Measurements from ENCODE around the gene ELN.

ELN gene

DNA sequence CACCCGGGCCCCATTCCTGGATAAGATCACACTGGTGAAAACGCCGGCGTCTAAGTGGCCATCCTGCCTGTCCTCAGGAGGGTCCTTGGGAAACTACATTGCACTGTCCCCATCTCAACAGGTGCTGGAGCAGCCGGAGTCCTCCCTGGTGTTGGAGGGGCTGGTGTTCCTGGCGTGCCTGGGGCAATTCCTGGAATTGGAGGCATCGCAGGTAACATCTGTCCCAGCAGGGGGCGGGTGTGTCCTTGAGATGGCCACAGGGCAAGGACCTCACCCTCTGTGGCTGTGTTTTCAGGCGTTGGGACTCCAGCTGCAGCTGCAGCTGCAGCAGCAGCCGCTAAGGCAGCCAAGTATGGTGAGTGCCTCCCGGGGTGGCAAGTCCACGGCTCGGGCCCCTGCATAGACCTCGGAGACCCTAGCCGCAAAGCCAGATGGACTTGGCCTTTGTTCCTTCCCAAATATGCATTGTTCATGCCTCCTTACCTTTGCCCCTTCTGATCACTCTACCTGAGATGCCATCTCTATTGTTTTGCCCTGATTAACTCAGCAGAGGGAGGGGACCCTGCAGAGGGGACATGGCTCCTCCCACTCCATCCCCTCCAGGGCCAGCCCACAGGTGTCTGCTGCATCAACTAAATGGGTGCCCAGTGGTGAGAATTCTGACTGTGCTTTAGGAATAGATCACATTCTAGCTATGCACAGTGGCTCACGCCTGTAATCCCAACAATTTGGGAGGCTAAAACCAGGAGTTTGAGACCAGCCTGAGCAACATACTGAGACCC lies 23.8 kb downstream of the ELN start:
- no peak for DNase-seq (ENCODE audit: low spot score)
- TF ChIP-seq, protein P1, sequence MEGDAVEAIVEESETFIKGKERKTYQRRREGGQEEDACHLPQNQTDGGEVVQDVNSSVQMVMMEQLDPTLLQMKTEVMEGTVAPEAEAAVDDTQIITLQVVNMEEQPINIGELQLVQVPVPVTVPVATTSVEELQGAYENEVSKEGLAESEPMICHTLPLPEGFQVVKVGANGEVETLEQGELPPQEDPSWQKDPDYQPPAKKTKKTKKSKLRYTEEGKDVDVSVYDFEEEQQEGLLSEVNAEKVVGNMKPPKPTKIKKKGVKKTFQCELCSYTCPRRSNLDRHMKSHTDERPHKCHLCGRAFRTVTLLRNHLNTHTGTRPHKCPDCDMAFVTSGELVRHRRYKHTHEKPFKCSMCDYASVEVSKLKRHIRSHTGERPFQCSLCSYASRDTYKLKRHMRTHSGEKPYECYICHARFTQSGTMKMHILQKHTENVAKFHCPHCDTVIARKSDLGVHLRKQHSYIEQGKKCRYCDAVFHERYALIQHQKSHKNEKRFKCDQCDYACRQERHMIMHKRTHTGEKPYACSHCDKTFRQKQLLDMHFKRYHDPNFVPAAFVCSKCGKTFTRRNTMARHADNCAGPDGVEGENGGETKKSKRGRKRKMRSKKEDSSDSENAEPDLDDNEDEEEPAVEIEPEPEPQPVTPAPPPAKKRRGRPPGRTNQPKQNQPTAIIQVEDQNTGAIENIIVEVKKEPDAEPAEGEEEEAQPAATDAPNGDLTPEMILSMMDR (IDR thresholded peaks at IDR 0.05; ENCODE audit: extremely low read depth, insufficient read depth, missing control alignments) = peak; percentile 29
- in situ Hi-C loops (cut with MboI; ENCODE audit: low pct_unique_long_range_greater_than_20kb, low sequenced_read_pairs, unreplicated experiment) = no loop called here

DNA sequence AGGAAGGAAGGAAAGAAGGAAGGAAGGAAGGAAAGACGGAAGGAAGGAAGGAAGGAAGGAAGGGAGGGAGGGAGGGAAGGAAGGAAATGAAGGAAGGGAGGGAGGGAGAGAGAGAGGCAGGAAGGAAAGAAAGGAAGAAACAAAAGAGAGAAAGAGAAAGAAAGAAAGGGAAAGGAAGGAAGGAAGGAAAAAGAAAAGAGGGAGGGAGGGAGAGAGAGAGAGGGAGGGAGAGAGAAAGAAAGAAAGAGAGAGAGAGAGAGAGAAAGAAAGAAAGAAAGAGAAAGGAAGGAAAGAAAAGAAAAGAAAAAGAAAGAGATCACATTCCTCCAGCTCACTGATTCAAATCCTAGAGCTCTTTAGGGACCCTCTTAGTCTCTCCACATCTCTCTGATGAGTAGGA lies 24.7 kb downstream of the ELN start:
- in situ Hi-C loops (cut with MboI; ENCODE audit: low pct_unique_long_range_greater_than_20kb, low sequenced_read_pairs, unreplicated experiment) = no loop called here
- no peak for DNase-seq (ENCODE audit: low spot score)
- TF ChIP-seq, protein P1 (IDR thresholded peaks at IDR 0.05; ENCODE audit: extremely low read depth, insufficient read depth, missing control alignments) = no peak

DNA sequence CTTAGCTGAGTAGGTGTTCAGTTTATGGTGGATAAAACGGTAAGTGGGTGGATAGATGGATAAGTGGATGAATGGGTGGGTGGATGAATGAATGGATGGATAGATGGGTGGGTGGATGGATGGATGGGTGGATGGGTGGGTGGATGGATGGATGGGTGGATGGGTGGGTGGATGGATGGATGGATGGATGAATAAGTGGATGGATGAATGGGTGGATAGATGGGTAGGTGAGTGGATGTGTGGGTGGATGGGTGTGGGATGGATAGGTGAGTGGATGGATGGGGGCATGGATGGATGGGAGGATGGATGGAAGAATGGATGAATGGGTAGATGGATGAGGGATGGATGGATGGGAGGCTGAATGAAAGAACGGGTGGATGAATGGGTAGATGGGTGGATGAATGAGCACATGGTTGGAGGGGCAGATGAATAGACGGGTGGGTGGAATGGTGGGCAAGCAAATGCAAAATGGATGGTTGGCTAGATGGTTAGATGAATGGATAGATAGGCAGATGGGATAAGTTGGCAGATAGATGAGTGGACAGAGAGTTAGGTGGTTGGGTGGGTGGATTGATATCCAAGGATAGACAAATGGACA lies 25.7 kb downstream of the ELN start:
- in situ Hi-C loops (cut with MboI; ENCODE audit: low pct_unique_long_range_greater_than_20kb, low sequenced_read_pairs, unreplicated experiment) = no loop called here
- TF ChIP-seq, protein P1 (IDR thresholded peaks at IDR 0.05; ENCODE audit: extremely low read depth, insufficient read depth, missing control alignments) = no peak
- no peak for DNase-seq (ENCODE audit: low spot score)

DNA sequence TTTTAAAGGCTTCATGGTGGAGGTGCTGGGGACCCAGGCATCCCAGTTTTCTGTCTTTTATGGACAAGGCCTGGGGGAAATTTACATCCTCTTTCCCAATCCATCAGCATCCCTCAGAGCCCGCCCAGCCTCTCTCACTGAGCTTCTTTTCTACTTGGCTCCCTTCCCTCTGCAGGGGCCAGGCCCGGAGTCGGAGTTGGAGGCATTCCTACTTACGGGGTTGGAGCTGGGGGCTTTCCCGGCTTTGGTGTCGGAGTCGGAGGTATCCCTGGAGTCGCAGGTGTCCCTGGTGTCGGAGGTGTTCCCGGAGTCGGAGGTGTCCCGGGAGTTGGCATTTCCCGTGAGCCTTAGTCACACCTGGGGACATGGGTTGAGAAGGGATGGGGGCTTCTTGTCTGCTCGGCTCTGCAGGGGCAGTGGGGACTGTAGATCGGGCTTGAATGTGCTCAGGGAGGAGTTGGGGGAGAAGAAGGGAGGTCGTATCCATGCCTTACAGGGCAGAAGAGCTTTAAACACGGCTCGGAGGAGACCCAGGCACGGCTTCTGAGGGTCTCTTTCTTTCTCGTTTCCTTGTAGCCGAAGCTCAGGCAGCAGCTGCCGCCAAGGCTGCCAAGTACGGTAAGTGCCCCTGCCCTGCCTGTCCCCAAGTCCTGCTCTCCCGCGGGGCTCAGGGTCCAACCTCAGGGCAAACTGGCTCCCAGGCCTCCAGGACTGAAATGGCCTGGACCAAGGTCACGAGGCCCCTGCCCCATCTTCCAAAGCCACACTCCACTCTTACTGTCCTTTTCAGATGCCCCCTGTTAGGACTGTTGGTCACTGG lies 28.3 kb downstream of the ELN start:
- in situ Hi-C loops (cut with MboI; ENCODE audit: low pct_unique_long_range_greater_than_20kb, low sequenced_read_pairs, unreplicated experiment) = no loop called here
- TF ChIP-seq, protein P1 (IDR thresholded peaks at IDR 0.05; ENCODE audit: extremely low read depth, insufficient read depth, missing control alignments) = no peak
- DNase-seq (ENCODE audit: low spot score) = no peak

DNA sequence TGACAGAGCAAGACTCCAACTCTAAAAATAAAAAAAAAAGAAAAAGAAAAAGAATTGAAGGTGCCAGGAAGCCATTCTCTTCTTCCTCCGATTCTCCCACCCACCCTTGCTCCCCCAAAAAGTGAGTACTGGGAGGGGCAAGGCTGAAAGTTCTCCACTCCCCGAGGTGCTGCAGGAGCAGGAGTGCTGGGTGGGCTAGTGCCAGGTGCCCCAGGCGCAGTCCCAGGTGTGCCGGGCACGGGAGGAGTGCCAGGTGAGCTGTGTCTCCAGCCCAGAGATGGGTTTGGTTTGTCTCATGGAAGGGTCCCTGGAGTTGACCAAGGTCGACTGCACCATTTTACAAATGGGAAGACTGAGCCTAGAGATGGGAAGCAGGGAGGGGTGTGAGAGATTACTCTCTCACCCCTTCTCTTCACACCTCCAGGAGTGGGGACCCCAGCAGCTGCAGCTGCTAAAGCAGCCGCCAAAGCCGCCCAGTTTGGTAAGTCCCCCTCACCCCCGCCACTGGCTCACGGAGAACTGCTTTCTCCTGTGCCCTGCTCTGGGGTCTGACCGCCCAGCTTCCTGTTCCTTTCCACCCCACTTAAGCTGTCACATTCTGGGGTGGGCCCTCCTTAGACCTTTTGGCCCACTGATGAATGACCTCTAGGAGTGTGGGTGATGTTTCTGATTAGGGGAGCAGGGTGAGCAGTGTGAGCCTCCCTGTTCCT lies 29.4 kb downstream of the ELN start:
- TF ChIP-seq, protein P1 (IDR thresholded peaks at IDR 0.05; ENCODE audit: extremely low read depth, insufficient read depth, missing control alignments) = no peak
- DNase-seq (ENCODE audit: low spot score) = no peak
- in situ Hi-C loops (cut with MboI; ENCODE audit: low pct_unique_long_range_greater_than_20kb, low sequenced_read_pairs, unreplicated experiment) = no loop called here

DNA sequence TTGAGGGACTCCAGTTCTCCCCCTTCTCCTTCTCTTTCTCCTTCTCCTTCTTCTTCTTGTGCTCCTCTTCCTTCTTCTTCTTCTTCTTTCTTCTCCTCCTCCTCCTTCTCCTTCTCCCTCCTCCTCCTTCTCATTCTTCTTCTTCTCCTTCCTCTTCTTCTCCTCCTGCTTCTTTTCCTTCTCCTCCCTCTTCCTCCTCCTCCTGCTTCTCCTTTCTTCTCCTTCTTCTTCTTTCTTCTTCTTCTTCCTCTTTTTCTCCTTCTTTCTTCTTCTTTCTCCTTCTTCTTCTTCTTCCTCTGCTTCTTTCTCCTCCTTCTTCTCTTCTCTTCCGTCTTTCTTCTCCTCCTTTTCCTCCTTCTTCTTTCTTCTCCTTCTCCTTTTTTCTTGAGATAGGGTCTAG lies 30.0 kb downstream of the ELN start:
- TF ChIP-seq, protein P1 (IDR thresholded peaks at IDR 0.05; ENCODE audit: extremely low read depth, insufficient read depth, missing control alignments) = no peak
- in situ Hi-C loops (cut with MboI; ENCODE audit: low pct_unique_long_range_greater_than_20kb, low sequenced_read_pairs, unreplicated experiment) = no loop called here
- DNase-seq (ENCODE audit: low spot score) = no peak

Measured in GM13977 (cell line).